Neural progenitor cell (in vitro differentiated cells): ENCODE data around the gene KCTD11.

Experiments
- CTCF ChIP-seq: fragments of 200-600 bp; sonication (generic); IDR thresholded peaks from 2 replicates; pipeline ENCODE4 v1.5.1; 2017; ENCODE audit warnings: antibody characterized with exemption, mild to moderate bottlenecking
- EZH2 ChIP-seq: fragments of 200-600 bp; sonication (generic); IDR thresholded peaks from 2 replicates; pipeline ENCODE4 v1.6.1; 2017; ENCODE audit warnings: antibody characterized with exemption, mild to moderate bottlenecking, moderate library complexity
- EZH2phosphoT487 ChIP-seq: fragments of 200-600 bp; sonication (generic); IDR thresholded peaks from 2 replicates; pipeline ENCODE4 v1.6.1; 2017; ENCODE audit warnings: antibody characterized with exemption

GRCh38 chr17:7347630-7348477 is 4.1 kb upstream of the KCTD11 start:
- TF ChIP-seq CTCF (no peak), EZH2 (no peak), EZH2phosphoT487 (no peak)
